Neural progenitor cell (in vitro differentiated cells): ENCODE measurements around the gene TSEN54.

Source experiments
- EZH2 ChIP-seq: fragments of 200-600 bp; sonication (generic); IDR thresholded peaks from 2 replicates; pipeline ENCODE4 v1.6.1; 2017; ENCODE audit warnings: antibody characterized with exemption, mild to moderate bottlenecking, moderate library complexity
- EZH2phosphoT487 ChIP-seq: fragments of 200-600 bp; sonication (generic); IDR thresholded peaks from 2 replicates; pipeline ENCODE4 v1.6.1; 2017; ENCODE audit warnings: antibody characterized with exemption
- TF ChIP-seq, protein P1 (sequence below): fragments of 200-600 bp; sonication (generic); IDR thresholded peaks from 2 replicates; pipeline ENCODE4 v1.5.1; 2017; ENCODE audit warnings: antibody characterized with exemption, mild to moderate bottlenecking

- TF ChIP-seq, protein P1, sequence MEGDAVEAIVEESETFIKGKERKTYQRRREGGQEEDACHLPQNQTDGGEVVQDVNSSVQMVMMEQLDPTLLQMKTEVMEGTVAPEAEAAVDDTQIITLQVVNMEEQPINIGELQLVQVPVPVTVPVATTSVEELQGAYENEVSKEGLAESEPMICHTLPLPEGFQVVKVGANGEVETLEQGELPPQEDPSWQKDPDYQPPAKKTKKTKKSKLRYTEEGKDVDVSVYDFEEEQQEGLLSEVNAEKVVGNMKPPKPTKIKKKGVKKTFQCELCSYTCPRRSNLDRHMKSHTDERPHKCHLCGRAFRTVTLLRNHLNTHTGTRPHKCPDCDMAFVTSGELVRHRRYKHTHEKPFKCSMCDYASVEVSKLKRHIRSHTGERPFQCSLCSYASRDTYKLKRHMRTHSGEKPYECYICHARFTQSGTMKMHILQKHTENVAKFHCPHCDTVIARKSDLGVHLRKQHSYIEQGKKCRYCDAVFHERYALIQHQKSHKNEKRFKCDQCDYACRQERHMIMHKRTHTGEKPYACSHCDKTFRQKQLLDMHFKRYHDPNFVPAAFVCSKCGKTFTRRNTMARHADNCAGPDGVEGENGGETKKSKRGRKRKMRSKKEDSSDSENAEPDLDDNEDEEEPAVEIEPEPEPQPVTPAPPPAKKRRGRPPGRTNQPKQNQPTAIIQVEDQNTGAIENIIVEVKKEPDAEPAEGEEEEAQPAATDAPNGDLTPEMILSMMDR = no peak
- TF ChIP-seq EZH2phosphoT487 (no peak), EZH2 (no peak)
Observed at GRCh38 chr17:75571197-75571884, 55.0 kb downstream of the TSEN54 start.
